Measurements from ENCODE around the gene CIAO1.
A peak's percentile ranks its signal among the peaks of the same experiment; 100 is the strongest.

CIAO1 gene

GRCh38 chr2:96239091-96239490, 26.9 kb upstream of the CIAO1 start:
- no peaks in the 10 kb centered on the region for H3K36me3 ChIP-seq (ENCODE audit: control insufficient read depth, insufficient read depth, low read length)
- no peak overlapping the region for H3K27ac ChIP-seq (ENCODE audit: insufficient read depth, low read length, poor library complexity, severe bottlenecking)
- H3K4me1 ChIP-seq (ENCODE audit: control insufficient read depth, insufficient read depth, low read length, poor library complexity, severe bottlenecking), result peaks cover 21% of the 10 kb centered on the region
- no peaks in the 10 kb centered on the region for H3K27me3 ChIP-seq (replicated peaks; ENCODE audit: control insufficient read depth, insufficient read depth, low read length, poor library complexity, severe bottlenecking)
- DNase-seq, result no peak
- H3K4me3 ChIP-seq (ENCODE audit: insufficient read depth, low read depth, low read length, poor library complexity, severe bottlenecking), result no peak overlapping the region
- H3K9me3 ChIP-seq (ENCODE audit: control insufficient read depth, low read length), result no peaks in the 10 kb centered on the region

GRCh38 chr2:96239745-96240264, 26.2 kb upstream of the CIAO1 start:
- Histone ChIP-seq H3K36me3 (ENCODE audit: control insufficient read depth, insufficient read depth, low read length) (no peaks in the 10 kb centered on the region), H3K27me3 (replicated peaks; ENCODE audit: control insufficient read depth, insufficient read depth, low read length, poor library complexity, severe bottlenecking) (no peaks in the 10 kb centered on the region), H3K4me1 (ENCODE audit: control insufficient read depth, insufficient read depth, low read length, poor library complexity, severe bottlenecking) (peaks cover 21% of the 10 kb centered on the region), H3K9me3 (ENCODE audit: control insufficient read depth, low read length) (no peaks in the 10 kb centered on the region), H3K27ac (ENCODE audit: insufficient read depth, low read length, poor library complexity, severe bottlenecking) (no peak overlapping the region), H3K4me3 (ENCODE audit: insufficient read depth, low read depth, low read length, poor library complexity, severe bottlenecking) (no peak overlapping the region)
- no peak for DNase-seq

GRCh38 chr2:96240341-96241038, 25.5 kb upstream of the CIAO1 start:
- H3K4me1 ChIP-seq (ENCODE audit: control insufficient read depth, insufficient read depth, low read length, poor library complexity, severe bottlenecking), result peaks cover 21% of the 10 kb centered on the region
- no peaks in the 10 kb centered on the region for H3K36me3 ChIP-seq (ENCODE audit: control insufficient read depth, insufficient read depth, low read length)
- no peaks in the 10 kb centered on the region for H3K27me3 ChIP-seq (replicated peaks; ENCODE audit: control insufficient read depth, insufficient read depth, low read length, poor library complexity, severe bottlenecking)
- DNase-seq, result no peak
- no peak overlapping the region for H3K27ac ChIP-seq (ENCODE audit: insufficient read depth, low read length, poor library complexity, severe bottlenecking)
- H3K9me3 ChIP-seq (ENCODE audit: control insufficient read depth, low read length), result no peaks in the 10 kb centered on the region
- H3K4me3 ChIP-seq (ENCODE audit: insufficient read depth, low read depth, low read length, poor library complexity, severe bottlenecking), result no peak overlapping the region

GRCh38 chr2:96241227-96241626, 24.8 kb upstream of the CIAO1 start:
- Histone ChIP-seq H3K36me3 (ENCODE audit: control insufficient read depth, insufficient read depth, low read length) (no peaks in the 10 kb centered on the region), H3K27ac (ENCODE audit: insufficient read depth, low read length, poor library complexity, severe bottlenecking) (peak overlapping the region; percentile 31), H3K27me3 (replicated peaks; ENCODE audit: control insufficient read depth, insufficient read depth, low read length, poor library complexity, severe bottlenecking) (no peaks in the 10 kb centered on the region), H3K4me1 (ENCODE audit: control insufficient read depth, insufficient read depth, low read length, poor library complexity, severe bottlenecking) (peaks cover 21% of the 10 kb centered on the region), H3K4me3 (ENCODE audit: insufficient read depth, low read depth, low read length, poor library complexity, severe bottlenecking) (no peak overlapping the region), H3K9me3 (ENCODE audit: control insufficient read depth, low read length) (no peaks in the 10 kb centered on the region)
- DNase-seq, result no peak

- Histone ChIP-seq H3K4me1 (ENCODE audit: control insufficient read depth, insufficient read depth, low read length, poor library complexity, severe bottlenecking) (peaks cover 21% of the 10 kb centered on the region), H3K27ac (ENCODE audit: insufficient read depth, low read length, poor library complexity, severe bottlenecking) (peak overlapping the region; percentile 58), H3K36me3 (ENCODE audit: control insufficient read depth, insufficient read depth, low read length) (no peaks in the 10 kb centered on the region), H3K27me3 (replicated peaks; ENCODE audit: control insufficient read depth, insufficient read depth, low read length, poor library complexity, severe bottlenecking) (no peaks in the 10 kb centered on the region), H3K9me3 (ENCODE audit: control insufficient read depth, low read length) (no peaks in the 10 kb centered on the region), H3K4me3 (ENCODE audit: insufficient read depth, low read depth, low read length, poor library complexity, severe bottlenecking) (peak overlapping the region; percentile 3)
- peak; percentile 22 to 46 (median 30) for DNase-seq
Measured at GRCh38 chr2:96241900-96242611, 24.0 kb upstream of the CIAO1 start.

- no peak for DNase-seq
- Histone ChIP-seq H3K4me3 (ENCODE audit: insufficient read depth, low read depth, low read length, poor library complexity, severe bottlenecking) (no peak overlapping the region), H3K9me3 (ENCODE audit: control insufficient read depth, low read length) (no peaks in the 10 kb centered on the region), H3K27me3 (replicated peaks; ENCODE audit: control insufficient read depth, insufficient read depth, low read length, poor library complexity, severe bottlenecking) (no peaks in the 10 kb centered on the region), H3K36me3 (ENCODE audit: control insufficient read depth, insufficient read depth, low read length) (no peaks in the 10 kb centered on the region), H3K4me1 (ENCODE audit: control insufficient read depth, insufficient read depth, low read length, poor library complexity, severe bottlenecking) (peaks cover 21% of the 10 kb centered on the region), H3K27ac (ENCODE audit: insufficient read depth, low read length, poor library complexity, severe bottlenecking) (no peak overlapping the region)
Measured at GRCh38 chr2:96243843-96244242, 22.2 kb upstream of the CIAO1 start.

GRCh38 chr2:96245609-96246390, 20.2 kb upstream of the CIAO1 start:
- no peaks in the 10 kb centered on the region for H3K27me3 ChIP-seq (replicated peaks; ENCODE audit: control insufficient read depth, insufficient read depth, low read length, poor library complexity, severe bottlenecking)
- no peak for DNase-seq
- H3K27ac ChIP-seq (ENCODE audit: insufficient read depth, low read length, poor library complexity, severe bottlenecking), result no peak overlapping the region
- H3K36me3 ChIP-seq (ENCODE audit: control insufficient read depth, insufficient read depth, low read length), result peaks cover 6% of the 10 kb centered on the region
- H3K4me3 ChIP-seq (ENCODE audit: insufficient read depth, low read depth, low read length, poor library complexity, severe bottlenecking), result no peak overlapping the region
- H3K9me3 ChIP-seq (ENCODE audit: control insufficient read depth, low read length), result no peaks in the 10 kb centered on the region
- H3K4me1 ChIP-seq (ENCODE audit: control insufficient read depth, insufficient read depth, low read length, poor library complexity, severe bottlenecking), result peaks cover 21% of the 10 kb centered on the region

- H3K36me3 ChIP-seq (ENCODE audit: control insufficient read depth, insufficient read depth, low read length), result peaks cover 12% of the 10 kb centered on the region
- H3K27ac ChIP-seq (ENCODE audit: insufficient read depth, low read length, poor library complexity, severe bottlenecking), result no peak overlapping the region
- H3K9me3 ChIP-seq (ENCODE audit: control insufficient read depth, low read length), result no peaks in the 10 kb centered on the region
- peaks cover 10% of the 10 kb centered on the region for H3K4me1 ChIP-seq (ENCODE audit: control insufficient read depth, insufficient read depth, low read length, poor library complexity, severe bottlenecking)
- DNase-seq, result no peak
- no peaks in the 10 kb centered on the region for H3K27me3 ChIP-seq (replicated peaks; ENCODE audit: control insufficient read depth, insufficient read depth, low read length, poor library complexity, severe bottlenecking)
- no peak overlapping the region for H3K4me3 ChIP-seq (ENCODE audit: insufficient read depth, low read depth, low read length, poor library complexity, severe bottlenecking)
Measured at GRCh38 chr2:96247009-96247408, 19.0 kb upstream of the CIAO1 start.

- Histone ChIP-seq H3K4me1 (ENCODE audit: control insufficient read depth, insufficient read depth, low read length, poor library complexity, severe bottlenecking) (peaks cover 1% of the 10 kb centered on the region), H3K36me3 (ENCODE audit: control insufficient read depth, insufficient read depth, low read length) (peaks cover 20% of the 10 kb centered on the region), H3K27ac (ENCODE audit: insufficient read depth, low read length, poor library complexity, severe bottlenecking) (no peak overlapping the region), H3K4me3 (ENCODE audit: insufficient read depth, low read depth, low read length, poor library complexity, severe bottlenecking) (no peak overlapping the region), H3K9me3 (ENCODE audit: control insufficient read depth, low read length) (no peaks in the 10 kb centered on the region), H3K27me3 (replicated peaks; ENCODE audit: control insufficient read depth, insufficient read depth, low read length, poor library complexity, severe bottlenecking) (no peaks in the 10 kb centered on the region)
- DNase-seq, result no peak
Measured at GRCh38 chr2:96247896-96248295, 18.1 kb upstream of the CIAO1 start.

All from effector memory CD4-positive, alpha-beta T cell (primary cell).